PC-9 (cell line): ENCODE results near the gene GALT. TPM values are rescaled to one million over a fixed set of nuclear protein-coding genes. Genes with fewer than 3 reads are reported as not detected.

ENCODE experiments used
- BruUV-seq: library from RNA; stranded (reverse); fragments of 400-500 nt; replicated peaks from 2 replicates; lab custom pipeline; 2021; lab: Mats Ljungman, UMichigan
- CTCF ChIA-PET: fragments of 300-600 bp; sonication (Branson Sonifier 250); formaldehyde crosslinking; loops from one replicate; lab custom pipeline; 2022; ENCODE audit warnings: antibody characterized with exemption; lab: Charles Lee
- POLR2A ChIA-PET: fragments of 300-600 bp; sonication (Branson Sonifier 250); formaldehyde crosslinking; loops from one replicate; lab custom pipeline; 2022; ENCODE audit warnings: antibody characterized with exemption; ENCODE audit not compliant: unreplicated experiment; lab: Charles Lee
- DNase-seq, 2 experiments: peaks; one replicate each; pipeline versions ENCODE4 v3.0.0 to v3.0.0-alpha.2; 2015 to 2022; ENCODE audit warnings: mixed read lengths in 1 of 2
- H2AFZ ChIP-seq: fragments of 200-600 bp; sonication (generic); 2 replicates; pipeline ENCODE4 v1.8.1; 2017; ENCODE audit warnings: antibody characterized with exemption
- H3F3A ChIP-seq: fragments of 200-600 bp; sonication (generic); 2 replicates; pipeline ENCODE4 v1.8.1; 2017; ENCODE audit warnings: antibody characterized with exemption, mild to moderate bottlenecking, low read depth; ENCODE audit not compliant: insufficient read depth
- H3K27ac ChIP-seq: fragments of 200-600 bp; sonication (generic); 2 replicates; pipeline ENCODE4 v1.6.1; 2016; ENCODE audit warnings: mixed run types
- H3K27me3 ChIP-seq: fragments of 200-600 bp; sonication (generic); 2 replicates; pipeline ENCODE4 v1.6.1; 2016; ENCODE audit warnings: low read depth, mixed run types; ENCODE audit not compliant: insufficient read depth
- H3K36me3 ChIP-seq: fragments of 200-600 bp; sonication (generic); 2 replicates; pipeline ENCODE4 v1.6.1; 2016; ENCODE audit warnings: low read depth, mixed run types
- H3K4me1 ChIP-seq: fragments of 200-600 bp; sonication (generic); replicated peaks from 2 replicates; pipeline ENCODE4 v1.6.1; 2016; ENCODE audit warnings: mixed run types; ENCODE audit not compliant: insufficient read depth
- H3K4me2 ChIP-seq: fragments of 200-600 bp; sonication (generic); 2 replicates; pipeline ENCODE4 v1.6.1; 2017; ENCODE audit warnings: mixed run types
- H3K4me3 ChIP-seq: fragments of 200-600 bp; sonication (generic); 2 replicates; pipeline ENCODE4 v1.6.1; 2016; ENCODE audit warnings: mixed run types
- H3K79me2 ChIP-seq: fragments of 200-600 bp; sonication (generic); 2 replicates; pipeline ENCODE4 v1.6.1; 2017; ENCODE audit warnings: low read depth, mixed run types
- H3K9me2 ChIP-seq: fragments of 200-600 bp; sonication (generic); 2 replicates; pipeline ENCODE4 v1.8.1; 2017; ENCODE audit warnings: mild to moderate bottlenecking; ENCODE audit not compliant: insufficient read depth
- H3K9me3 ChIP-seq: fragments of 200-600 bp; sonication (generic); 2 replicates; pipeline ENCODE4 v1.8.1; 2016; ENCODE audit warnings: low read depth; ENCODE audit not compliant: insufficient read depth
- H4K20me1 ChIP-seq: fragments of 200-600 bp; sonication (generic); 2 replicates; pipeline ENCODE4 v1.8.1; 2017; ENCODE audit not compliant: insufficient read depth
- CTCF ChIP-seq: fragments of 200-600 bp; sonication (generic); conservative IDR thresholded peaks from 2 replicates; pipeline ENCODE4 v1.6.1; 2017; ENCODE audit warnings: mixed run types, antibody characterized with exemption, mild to moderate bottlenecking, moderate library complexity
- EZH2 ChIP-seq: fragments of 200-600 bp; sonication (generic); IDR thresholded peaks from 2 replicates; pipeline ENCODE4 v1.8.0; 2017; ENCODE audit warnings: antibody characterized with exemption, low read depth
- intact Hi-C: fragments of 100-400 bp; cut with micrococcal nuclease; formaldehyde crosslinking; loops from one replicate; pipeline ENCODE4 v1.10.0; 2022; ENCODE audit not compliant: unreplicated experiment
- total RNA-seq: library from RNA; stranded (reverse); gene quantifications from 2 replicates; pipeline ENCODE4 v1.2.3, GENCODE V29; 2021

Gene GALT
- total RNA-seq, 1 experiment from 2014 or later: 18.2 TPM

GRCh38 chr9:34664281-34665066 is 18.0 kb downstream of the GALT start:
- H3K27me3 ChIP-seq: no peaks in the 10 kb centered on the region
- intact Hi-C loops: loop anchor here (2.0 to 5.0 kb wide), 2 partner anchors 18 to 448 kb away; partner anchors contain the start of gene GALT
- no peaks in the 10 kb centered on the region for H3K4me1 ChIP-seq
- no peak overlapping the region for H3K27ac ChIP-seq
- peak in 1 of 2 experiments; percentile 49 for DNase-seq
- H3K9me2 ChIP-seq: no peaks in the 10 kb centered on the region
- ChIA-PET POLR2A (interaction anchor here (0.5 kb wide), 1 partner anchor 620 kb away, joined by 3 read pairs; no protein-coding TSS in a partner anchor), CTCF (interaction anchor here (0.7 to 1.2 kb wide), 2 partner anchors 30 to 71 kb away, joined by 3 to 4 read pairs; no protein-coding TSS in a partner anchor)
- H3F3A ChIP-seq: peaks cover 4% of the 10 kb centered on the region; the same call in 1 of the 2 replicates
- TF ChIP-seq CTCF (peak; percentile 69), EZH2 (no peak)
- H2AFZ ChIP-seq: no peak overlapping the region
- H3K36me3 ChIP-seq: no peaks in the 10 kb centered on the region
- no peaks in the 10 kb centered on the region for H4K20me1 ChIP-seq
- TSS peak; percentile 66 for BruUV-seq
- H3K79me2 ChIP-seq: no peaks in the 10 kb centered on the region
- H3K9me3 ChIP-seq: no peaks in the 10 kb centered on the region
- H3K4me3 ChIP-seq: no peak overlapping the region
- H3K4me2 ChIP-seq: peak overlapping the region; percentile 55

GRCh38 chr9:34665067-34665380 is 18.5 kb downstream of the GALT start:
- no peak overlapping the region for H2AFZ ChIP-seq
- POLR2A ChIA-PET: interaction anchor here (0.5 to 0.7 kb wide), 5 partner anchors 15 to 1167 kb away, joined by 3 to 5 read pairs (median 3); no protein-coding TSS in a partner anchor
- no peaks in the 10 kb centered on the region for H4K20me1 ChIP-seq
- DNase-seq: no peak
- intact Hi-C loops: loop anchor here (2.0 to 5.0 kb wide), 2 partner anchors 18 to 447 kb away; partner anchors contain the start of gene GALT
- no peak overlapping the region for H3K27ac ChIP-seq
- no TSS peak for BruUV-seq
- no peaks in the 10 kb centered on the region for H3K27me3 ChIP-seq
- no peak for TF ChIP-seq CTCF
- TF ChIP-seq EZH2: no peak
- peak overlapping the region; percentile 55 for H3K4me2 ChIP-seq
- no peak overlapping the region; the same call in 1 of the 2 replicates for H3K4me3 ChIP-seq
- H3K4me1 ChIP-seq: no peaks in the 10 kb centered on the region
- peaks cover 4% of the 10 kb centered on the region; the same call in 1 of the 2 replicates for H3F3A ChIP-seq
- H3K9me2 ChIP-seq: no peaks in the 10 kb centered on the region
- no peaks in the 10 kb centered on the region for H3K9me3 ChIP-seq
- H3K79me2 ChIP-seq: no peaks in the 10 kb centered on the region
- CTCF ChIA-PET: interaction anchor here (0.7 to 1.2 kb wide), 3 partner anchors 31 to 402 kb away, joined by 3 to 4 read pairs (median 3); no protein-coding TSS in a partner anchor
- no peaks in the 10 kb centered on the region for H3K36me3 ChIP-seq

- peaks cover 4% of the 10 kb centered on the region; the same call in 1 of the 2 replicates for H3F3A ChIP-seq
- intact Hi-C loops: loop anchor here (2.0 to 5.0 kb wide), 2 partner anchors 19 to 447 kb away; partner anchors contain the start of gene GALT
- H3K9me2 ChIP-seq: no peaks in the 10 kb centered on the region
- H3K4me2 ChIP-seq: peak overlapping the region; percentile 73
- no peaks in the 10 kb centered on the region for H3K27me3 ChIP-seq
- ChIA-PET CTCF (interaction anchor here (0.7 to 1.2 kb wide), 3 partner anchors 32 to 401 kb away, joined by 3 to 4 read pairs (median 3); no protein-coding TSS in a partner anchor), POLR2A (interaction anchor here (0.5 to 0.7 kb wide), 6 partner anchors 15 to 1167 kb away, joined by 3 to 5 read pairs (median 4); partner anchors contain the start of gene SIGMAR1)
- TF ChIP-seq CTCF: no peak
- TF ChIP-seq EZH2: no peak
- no peaks in the 10 kb centered on the region for H3K9me3 ChIP-seq
- H3K4me3 ChIP-seq: peak overlapping the region; percentile 58
- H3K27ac ChIP-seq: no peak overlapping the region
- DNase-seq: peak; percentile 64 to 83
- no peaks in the 10 kb centered on the region for H3K79me2 ChIP-seq
- no peaks in the 10 kb centered on the region for H3K36me3 ChIP-seq
- no peaks in the 10 kb centered on the region for H4K20me1 ChIP-seq
- TSS peak; percentile 54 for BruUV-seq
- no peaks in the 10 kb centered on the region for H3K4me1 ChIP-seq
- peak overlapping the region; percentile 89 for H2AFZ ChIP-seq
Observed at GRCh38 chr9:34665381-34666250, 19.1 kb downstream of the GALT start.
